Measurements from ENCODE around the gene DNAJB9. TPM values are rescaled to one million over a fixed set of nuclear protein-coding genes. Genes with fewer than 3 reads are reported as not detected.

The DNAJB9 gene
- total and polyA plus RNA-seq, 2 of the 8 experiments (the other 6 are each of a cell fraction or from before 2014, with no cell fraction given) = 1.8 to 9.7 TPM

- POLR2A ChIA-PET (ENCODE audit: partially characterized antibody) = interaction anchor here (0.7 to 4.7 kb wide), 7 partner anchors 8 to 69 kb away, joined by 3 to 21 read pairs (median 3); partner anchors contain the start of genes DNAJB9, NRCAM and THAP5
- Histone ChIP-seq H2BK5ac (ENCODE audit: low read depth, low read length) (peak overlapping the region; percentile 84), H3K23me2 (ENCODE audit: low read depth, low read length) (peaks cover 4% of the 10 kb centered on the region; the same call in 1 of the 2 replicates), H2BK20ac (ENCODE audit: low read length) (no peak overlapping the region), H2AFZ (ENCODE audit: low read length) (peak overlapping the region; percentile 14; the same call in 1 of the 2 replicates), H3K4me1 (replicated peaks in 1 of 4; ENCODE audit: control insufficient read depth in 3 of 4, insufficient read depth in 4 of 4, low read length in 3 of 4) (peaks cover 2 to 18% (median 9%) of the 10 kb centered on the region in 4 experiments; a peak in 4 of 7 replicates), H3K56ac (replicated peaks; ENCODE audit: insufficient read length, low read depth, low read length) (peak overlapping the region; percentile 62), H3K9me3 (ENCODE audit: insufficient read depth in 2 of 2, low read depth in 1 of 2, low read length in 1 of 2) (no peaks in the 10 kb centered on the region), H3K36me3 (ENCODE audit: control insufficient read depth in 2 of 4, insufficient read depth in 4 of 4, low read length in 3 of 4) (no peaks in the 10 kb centered on the region), H3K23ac (ENCODE audit: insufficient read length) (no peak overlapping the region), H3K4me2 (ENCODE audit: insufficient read depth in 1 of 2, low read depth in 2 of 2, low read length in 2 of 2) (peak overlapping the region; percentile 80 to 93), H3K4ac (replicated peaks; ENCODE audit: insufficient read length, low read depth, low read length) (no peak overlapping the region), H2AK5ac (ENCODE audit: low read depth, low read length) (no peak overlapping the region), H3K18ac (ENCODE audit: extremely low read depth, low read length) (peak overlapping the region; percentile 51; the same call in 1 of the 2 replicates), H4K91ac (replicated peaks; ENCODE audit: insufficient read length, low read length) (no peak overlapping the region), H3K79me2 (ENCODE audit: control insufficient read depth in 1 of 2, insufficient read depth in 2 of 2, low read length in 2 of 2) (peaks cover 0 to 43% of the 10 kb centered on the region in 2 experiments; a peak in 3 of 4 replicates), H3K27ac (ENCODE audit: low read depth, low read length) (peak overlapping the region; percentile 86), H3K14ac (ENCODE audit: insufficient read length) (no peak overlapping the region), H2BK15ac (ENCODE audit: low read length) (no peak overlapping the region), H4K20me1 (replicated peaks in 1 of 2; ENCODE audit: control insufficient read depth in 1 of 2, insufficient read depth in 2 of 2, low read length in 2 of 2) (no peaks in the 10 kb centered on the region), H3K79me1 (ENCODE audit: low read depth, low read length) (0 out of 2 replicates have a peak, but pooled peaks cover 4% of the 10 kb centered on the region), H2BK120ac (replicated peaks; ENCODE audit: low read depth, low read length) (no peak overlapping the region), H3K9ac (replicated peaks in 1 of 4; ENCODE audit: extremely low read depth in 1 of 4, low read depth in 3 of 4, low read length in 3 of 4) (peak overlapping the region; percentile 64 to 87 (median 84)), H2BK12ac (ENCODE audit: low read depth, low read length) (no peak overlapping the region), H4K5ac (ENCODE audit: insufficient read length, low read depth, low read length) (peak overlapping the region; percentile 85), H4K8ac (ENCODE audit: extremely low read depth, insufficient read depth, low read length) (peak overlapping the region; percentile 88; the same call in 1 of the 2 replicates), H3K27me3 (replicated peaks in 1 of 4; ENCODE audit: control insufficient read depth in 3 of 4, extremely low read depth in 1 of 4, insufficient read depth in 3 of 4, low read length in 3 of 4) (no peaks in the 10 kb centered on the region), H3K4me3 (ENCODE audit: extremely low read depth in 1 of 4, insufficient read depth in 2 of 4, low read depth in 3 of 4, low read length in 4 of 4) (peak overlapping the region; percentile 73 to 95 (median 86))
- DNase-seq (ENCODE audit: low read depth in 1 of 2, low spot score in 2 of 2) (peak in 1 of 2 experiments; percentile 69), FAIRE-seq (no peak)
- CTCF ChIA-PET (ENCODE audit: partially characterized antibody) = interaction anchor here (0.6 to 2.6 kb wide), 7 partner anchors 24 to 409 kb away, joined by 3 to 8 read pairs (median 5); no protein-coding TSS in a partner anchor
- 1% methylated on average over 21 of the region's 22 CpGs; no CpG with 5 or more reads in 1 of the 2 experiments for WGBS, 2 experiments (ENCODE audit: extremely low coverage in 1 of 2, insufficient coverage in 1 of 2, insufficient read length in 1 of 2, insufficient replicate concordance in 2 of 2, low coverage in 1 of 2, low lambda C conversion rate in 2 of 2, missing lambda C conversion rate in 1 of 2)
- TF ChIP-seq TAF1 (IDR thresholded peaks at IDR 0.05; ENCODE audit: low read depth, low read length) = no peak; the same call in 1 of the 2 replicates
- no peak for TF ChIP-seq POU5F1 (IDR thresholded peaks at IDR 0.05; ENCODE audit: low read depth, low read length)
- TF ChIP-seq POLR2A (IDR thresholded peaks at IDR 0.05; ENCODE audit: control extremely low read depth in 1 of 2, low read depth in 2 of 2, low read length in 2 of 2) = peak in 1 of 2 experiments; percentile 66; a peak in 1 of 3 replicates
- no peak for TF ChIP-seq TEAD4 (IDR thresholded peaks at IDR 0.05; ENCODE audit: low read depth, low read length)
- TF ChIP-seq, protein P1, sequence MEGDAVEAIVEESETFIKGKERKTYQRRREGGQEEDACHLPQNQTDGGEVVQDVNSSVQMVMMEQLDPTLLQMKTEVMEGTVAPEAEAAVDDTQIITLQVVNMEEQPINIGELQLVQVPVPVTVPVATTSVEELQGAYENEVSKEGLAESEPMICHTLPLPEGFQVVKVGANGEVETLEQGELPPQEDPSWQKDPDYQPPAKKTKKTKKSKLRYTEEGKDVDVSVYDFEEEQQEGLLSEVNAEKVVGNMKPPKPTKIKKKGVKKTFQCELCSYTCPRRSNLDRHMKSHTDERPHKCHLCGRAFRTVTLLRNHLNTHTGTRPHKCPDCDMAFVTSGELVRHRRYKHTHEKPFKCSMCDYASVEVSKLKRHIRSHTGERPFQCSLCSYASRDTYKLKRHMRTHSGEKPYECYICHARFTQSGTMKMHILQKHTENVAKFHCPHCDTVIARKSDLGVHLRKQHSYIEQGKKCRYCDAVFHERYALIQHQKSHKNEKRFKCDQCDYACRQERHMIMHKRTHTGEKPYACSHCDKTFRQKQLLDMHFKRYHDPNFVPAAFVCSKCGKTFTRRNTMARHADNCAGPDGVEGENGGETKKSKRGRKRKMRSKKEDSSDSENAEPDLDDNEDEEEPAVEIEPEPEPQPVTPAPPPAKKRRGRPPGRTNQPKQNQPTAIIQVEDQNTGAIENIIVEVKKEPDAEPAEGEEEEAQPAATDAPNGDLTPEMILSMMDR (IDR thresholded peaks at IDR 0.05; ENCODE audit: control extremely low read depth in 1 of 3, insufficient read depth in 1 of 3, low read depth in 1 of 3, low read length in 3 of 3) = peak in 1 of 3 experiments; percentile 14; a peak in 1 of 4 replicates
- TF ChIP-seq TCF12 (IDR thresholded peaks at IDR 0.05; ENCODE audit: low read depth, low read length) = no peak
- TF ChIP-seq MAFK (IDR thresholded peaks at IDR 0.05; ENCODE audit: low read depth, low read length) = no peak
- no peak for TF ChIP-seq JUN (IDR thresholded peaks at IDR 0.05; ENCODE audit: low read depth, low read length)
- TF ChIP-seq E2F6 (IDR thresholded peaks at IDR 0.05) = no peak
Measured at GRCh38 chr7:108525327-108525984, 44.2 kb upstream of the DNAJB9 start.
